GM18507 (cell line): Measurements from ENCODE around the gene PXK.
"Not testable (repeated sequence)": the region's sequence is repeated elsewhere in the genome, so short reads cannot be mapped to it uniquely, and the experiment has no call there.

Experiments used
- DNase-seq: peaks from one replicate; pipeline ENCODE4 v3.0.0; 2011; ENCODE audit warnings: low read depth; ENCODE audit not compliant: insufficient read length; ENCODE audit errors: extremely low spot score
- FAIRE-seq: peaks from 2 replicates; lab custom pipeline; 2011; peaks lifted over from hg19 to GRCh38; lab: Jason Lieb, UNC

PXK gene

GRCh38 chr3:58437276-58437675, 104.6 kb downstream of the PXK start:
- not testable (repeated sequence) for FAIRE-seq, DNase-seq

GRCh38 chr3:58440996-58441355, 108.3 kb downstream of the PXK start:
- not testable (repeated sequence) for DNase-seq, FAIRE-seq

GRCh38 chr3:58441514-58442450, 109.1 kb downstream of the PXK start:
- FAIRE-seq = no peak
- DNase-seq = no peak

- DNase-seq (no peak), FAIRE-seq (no peak)
Measured at GRCh38 chr3:58452176-58452575, 119.5 kb downstream of the PXK start.

GRCh38 chr3:58459160-58459559, 126.5 kb downstream of the PXK start:
- no peak for DNase-seq
- no peak for FAIRE-seq

- DNase-seq (no peak), FAIRE-seq (no peak)
Measured at GRCh38 chr3:58462829-58463180, 130.1 kb downstream of the PXK start.

- DNase-seq = peak; percentile 46
- FAIRE-seq = peak; percentile 85
Measured at GRCh38 chr3:58463181-58463941, 130.7 kb downstream of the PXK start.

- no peak for FAIRE-seq
Measured at GRCh38 chr3:58463942-58464271, 131.2 kb downstream of the PXK start.

GRCh38 chr3:58464866-58465265, 132.2 kb downstream of the PXK start:
- FAIRE-seq (no peak), DNase-seq (no peak)

More at GRCh38 chr3:58463942-58464271, 131.2 kb downstream of the PXK start:
- no peak for DNase-seq

GRCh38 chr3:58466899-58467563, 134.3 kb downstream of the PXK start:
- no peak for DNase-seq

GRCh38 chr3:58469096-58469495, 136.4 kb downstream of the PXK start:
- no peak for FAIRE-seq
- DNase-seq = no peak

More at GRCh38 chr3:58466899-58467563, 134.3 kb downstream of the PXK start:
- no peak for FAIRE-seq

GRCh38 chr3:58470363-58471024, 137.8 kb downstream of the PXK start:
- FAIRE-seq = no peak
- DNase-seq = no peak

- DNase-seq (no peak), FAIRE-seq (no peak)
Measured at GRCh38 chr3:58471025-58471887, 138.6 kb downstream of the PXK start.

- no peak for FAIRE-seq
Measured at GRCh38 chr3:58473275-58473674, 140.6 kb downstream of the PXK start.

GRCh38 chr3:58474348-58474911, 141.7 kb downstream of the PXK start:
- FAIRE-seq = no peak

More at GRCh38 chr3:58473275-58473674, 140.6 kb downstream of the PXK start:
- no peak for DNase-seq

GRCh38 chr3:58474967-58475578, 142.4 kb downstream of the PXK start:
- no peak for FAIRE-seq
- no peak for DNase-seq

More at GRCh38 chr3:58474348-58474911, 141.7 kb downstream of the PXK start:
- DNase-seq = no peak
